MM.1S (cell line): ENCODE data around the gene APRT.
"Not testable (repeated sequence)": the region's sequence is repeated elsewhere in the genome, so short reads cannot be mapped to it uniquely, and the experiment has no call there.

Experiments used
- DNase-seq: peaks from one replicate; pipeline ENCODE4 v3.0.0-alpha.2; 2015
- H2AFZ ChIP-seq: fragments of 300-600 bp; sonication (generic); 2 replicates; pipeline ENCODE4 v1.6.0; 2016; ENCODE audit warnings: antibody characterized with exemption, low read length
- H3F3A ChIP-seq: fragments of 300-600 bp; sonication (generic); 2 replicates; pipeline ENCODE4 v1.6.1; 2016; ENCODE audit warnings: mild to moderate bottlenecking, antibody characterized with exemption, low read length, moderate library complexity, mixed read lengths; ENCODE audit not compliant: insufficient read depth
- H3K27ac ChIP-seq: fragments of 300-600 bp; sonication (generic); 2 replicates; pipeline ENCODE4 v1.5.1; 2016; ENCODE audit warnings: mild to moderate bottlenecking, low read length
- H3K27me3 ChIP-seq: fragments of 300-600 bp; sonication (generic); replicated peaks from 2 replicates; pipeline ENCODE4 v1.6.0; 2016; ENCODE audit warnings: low read length; ENCODE audit not compliant: insufficient read depth
- H3K36me3 ChIP-seq: fragments of 300-600 bp; sonication (generic); replicated peaks from 2 replicates; pipeline ENCODE4 v1.6.1; 2016; ENCODE audit warnings: mild to moderate bottlenecking, low read length, mixed read lengths; ENCODE audit not compliant: insufficient read depth
- H3K4me1 ChIP-seq: fragments of 300-600 bp; sonication (generic); 2 replicates; pipeline ENCODE4 v1.6.1; 2016; ENCODE audit warnings: low read length, mixed read lengths
- H3K4me2 ChIP-seq: fragments of 300-600 bp; sonication (generic); 2 replicates; pipeline ENCODE4 v1.6.0; 2016; ENCODE audit warnings: low read depth, low read length
- H3K4me3 ChIP-seq: fragments of 300-600 bp; sonication (generic); 2 replicates; pipeline ENCODE4 v1.5.1; 2016; ENCODE audit warnings: low read length, mixed read lengths
- H3K79me2 ChIP-seq: fragments of 300-600 bp; sonication (generic); 2 replicates; pipeline ENCODE4 v1.6.1; 2016; ENCODE audit warnings: mixed run types, low read length, mixed read lengths
- H3K9ac ChIP-seq: fragments of 300-600 bp; sonication (generic); 2 replicates; pipeline ENCODE4 v1.6.1; 2016; ENCODE audit warnings: low read length, mixed read lengths
- H3K9me2 ChIP-seq: fragments of 300-600 bp; sonication (generic); replicated peaks from 2 replicates; pipeline ENCODE4 v1.6.1; 2016; ENCODE audit warnings: mild to moderate bottlenecking, low read length, mixed read lengths; ENCODE audit not compliant: insufficient read depth
- H3K9me3 ChIP-seq: fragments of 300-600 bp; sonication (generic); replicated peaks from 2 replicates; pipeline ENCODE4 v1.6.1; 2016; ENCODE audit warnings: mild to moderate bottlenecking, low read length, mixed read lengths; ENCODE audit not compliant: insufficient read depth
- H4K20me1 ChIP-seq: fragments of 300-600 bp; sonication (generic); 2 replicates; pipeline ENCODE4 v1.6.1; 2016; ENCODE audit warnings: mild to moderate bottlenecking, low read length, moderate library complexity, mixed read lengths; ENCODE audit not compliant: insufficient read depth
- EZH2 ChIP-seq: fragments of 300-600 bp; sonication (generic); optimal IDR thresholded peaks from 2 replicates; pipeline ENCODE3; 2017; ENCODE audit warnings: low read depth, mild to moderate bottlenecking, antibody characterized with exemption, low read length, mixed read lengths
- EZH2phosphoT487 ChIP-seq: fragments of 300-600 bp; sonication (generic); IDR thresholded peaks from 2 replicates; pipeline ENCODE4 v1.6.1; 2018; ENCODE audit warnings: antibody characterized with exemption, low read length
- TF ChIP-seq, protein P1 (sequence below): fragments of 300-600 bp; sonication (generic); IDR thresholded peaks from 2 replicates; pipeline ENCODE4 v1.5.1; 2016; ENCODE audit warnings: antibody characterized with exemption, low read length, mixed read lengths

The APRT gene

DNA sequence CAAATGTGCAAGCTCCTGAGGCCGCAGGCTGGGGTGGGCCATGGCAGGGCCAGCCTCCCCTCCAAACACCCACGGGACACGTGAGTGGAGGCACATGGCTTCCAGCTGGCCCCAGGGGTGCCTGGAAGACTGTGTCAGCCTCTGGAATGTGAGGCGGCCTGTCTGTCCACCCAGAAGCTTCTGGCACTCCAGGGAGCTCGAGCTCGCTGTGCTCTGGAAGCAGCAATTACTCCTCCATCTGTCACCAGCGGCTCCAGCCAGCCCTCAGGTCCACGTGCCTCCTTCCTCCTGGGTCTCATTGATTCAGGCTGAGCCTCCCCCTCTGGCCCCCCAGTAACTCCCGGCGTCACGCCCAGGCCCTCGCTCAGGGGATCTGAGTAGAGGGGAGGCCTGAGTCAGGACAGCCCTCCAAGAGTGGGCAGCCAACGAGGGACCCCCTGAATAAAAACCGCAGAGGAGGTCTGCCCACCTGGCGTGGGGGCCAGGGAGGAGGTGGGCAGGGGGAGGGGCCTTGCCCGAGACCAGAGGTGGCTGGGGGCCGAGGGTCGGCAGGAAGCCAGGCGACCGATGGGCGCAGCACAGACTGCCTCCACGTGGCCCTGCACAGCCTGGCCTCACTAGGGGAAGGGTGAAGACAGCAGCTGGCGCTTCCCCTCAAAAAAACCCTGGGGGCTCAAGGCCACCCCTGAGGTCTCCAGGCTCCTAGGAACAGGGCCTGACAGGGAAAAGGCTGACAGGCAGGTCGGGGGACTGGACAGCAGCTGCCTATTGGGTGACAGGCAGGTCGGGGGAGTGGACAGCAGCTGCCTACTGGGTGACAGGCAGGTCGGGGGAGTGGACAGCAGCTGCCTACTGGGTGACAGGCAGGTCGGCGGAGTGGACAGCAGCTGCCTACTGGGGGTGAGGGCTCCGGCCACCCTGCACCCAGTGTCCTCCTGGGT lies 38.6 kb downstream of the APRT start:
- H3K9me2 ChIP-seq: no peaks in the 10 kb centered on the region
- no peak overlapping the region for H3K27ac ChIP-seq
- no peak overlapping the region for H2AFZ ChIP-seq
- no peaks in the 10 kb centered on the region for H3F3A ChIP-seq
- no peak for DNase-seq
- H3K9me3 ChIP-seq: no peaks in the 10 kb centered on the region
- no peak overlapping the region for H3K4me3 ChIP-seq
- peaks cover 98% of the 10 kb centered on the region for H3K79me2 ChIP-seq
- no peaks in the 10 kb centered on the region for H3K27me3 ChIP-seq
- peaks cover 15% of the 10 kb centered on the region for H4K20me1 ChIP-seq
- H3K36me3 ChIP-seq: no peaks in the 10 kb centered on the region
- no peaks in the 10 kb centered on the region for H3K4me1 ChIP-seq
- no peak overlapping the region for H3K9ac ChIP-seq
- no peak for TF ChIP-seq EZH2
- TF ChIP-seq, protein P1, sequence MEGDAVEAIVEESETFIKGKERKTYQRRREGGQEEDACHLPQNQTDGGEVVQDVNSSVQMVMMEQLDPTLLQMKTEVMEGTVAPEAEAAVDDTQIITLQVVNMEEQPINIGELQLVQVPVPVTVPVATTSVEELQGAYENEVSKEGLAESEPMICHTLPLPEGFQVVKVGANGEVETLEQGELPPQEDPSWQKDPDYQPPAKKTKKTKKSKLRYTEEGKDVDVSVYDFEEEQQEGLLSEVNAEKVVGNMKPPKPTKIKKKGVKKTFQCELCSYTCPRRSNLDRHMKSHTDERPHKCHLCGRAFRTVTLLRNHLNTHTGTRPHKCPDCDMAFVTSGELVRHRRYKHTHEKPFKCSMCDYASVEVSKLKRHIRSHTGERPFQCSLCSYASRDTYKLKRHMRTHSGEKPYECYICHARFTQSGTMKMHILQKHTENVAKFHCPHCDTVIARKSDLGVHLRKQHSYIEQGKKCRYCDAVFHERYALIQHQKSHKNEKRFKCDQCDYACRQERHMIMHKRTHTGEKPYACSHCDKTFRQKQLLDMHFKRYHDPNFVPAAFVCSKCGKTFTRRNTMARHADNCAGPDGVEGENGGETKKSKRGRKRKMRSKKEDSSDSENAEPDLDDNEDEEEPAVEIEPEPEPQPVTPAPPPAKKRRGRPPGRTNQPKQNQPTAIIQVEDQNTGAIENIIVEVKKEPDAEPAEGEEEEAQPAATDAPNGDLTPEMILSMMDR: no peak
- TF ChIP-seq EZH2phosphoT487: no peak
- no peak overlapping the region for H3K4me2 ChIP-seq

DNA sequence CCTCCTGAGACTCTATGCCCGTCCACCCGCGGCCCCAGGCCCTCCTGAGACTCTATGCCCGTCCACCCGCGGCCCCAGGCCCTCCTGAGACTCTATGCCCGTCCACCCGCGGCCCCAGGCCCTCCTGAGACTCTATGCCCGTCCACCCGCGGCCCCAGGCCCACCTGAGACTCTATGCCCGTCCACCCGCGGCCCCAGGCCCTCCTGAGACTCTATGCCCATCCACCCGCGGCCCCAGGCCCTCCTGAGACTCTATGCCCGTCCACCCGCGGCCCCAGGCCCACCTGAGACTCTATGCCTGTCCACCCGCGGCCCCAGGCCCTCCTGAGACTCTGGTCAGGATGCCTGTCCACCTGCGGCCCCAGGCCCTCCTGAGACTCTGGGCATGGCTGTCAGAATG lies 39.9 kb downstream of the APRT start:
- not testable (repeated sequence) for H3K4me3 ChIP-seq, H2AFZ ChIP-seq, H3K36me3 ChIP-seq, H3F3A ChIP-seq, H3K9me3 ChIP-seq, H3K4me1 ChIP-seq, H3K27me3 ChIP-seq, DNase-seq, H3K27ac ChIP-seq, H3K9ac ChIP-seq, H3K9me2 ChIP-seq, H3K4me2 ChIP-seq
- H4K20me1 ChIP-seq: peaks cover 17% of the 10 kb centered on the region
- H3K79me2 ChIP-seq: peaks cover 98% of the 10 kb centered on the region

DNA sequence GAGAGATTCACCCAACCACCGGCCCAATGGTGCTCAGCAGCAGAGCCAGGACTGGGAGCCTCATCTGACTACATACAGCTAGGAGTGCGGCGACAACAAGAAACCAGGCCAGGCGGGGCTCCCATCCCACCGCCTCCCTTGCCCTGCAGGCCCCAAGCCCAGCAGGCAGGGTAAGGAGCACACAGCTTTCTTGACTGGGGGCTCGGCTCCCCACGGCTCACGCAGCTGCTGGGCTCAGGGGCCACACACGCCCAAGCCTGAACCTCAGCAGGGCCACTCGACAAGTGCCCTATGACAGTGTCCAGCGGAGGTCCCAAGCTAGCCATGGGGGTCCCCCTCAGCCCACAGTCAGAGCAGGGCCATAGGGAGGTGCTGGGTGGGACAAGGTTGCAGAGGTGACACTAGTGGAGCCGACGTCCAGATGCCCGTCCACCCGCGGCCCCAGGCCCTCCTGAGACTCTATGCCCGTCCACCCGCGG lies 40.4 kb downstream of the APRT start:
- no peaks in the 10 kb centered on the region for H3K27me3 ChIP-seq
- no peaks in the 10 kb centered on the region for H3K36me3 ChIP-seq
- TF ChIP-seq, protein P1: no peak
- TF ChIP-seq EZH2phosphoT487 (no peak), EZH2 (no peak)
- H3K79me2 ChIP-seq: peaks cover 98% of the 10 kb centered on the region
- peaks cover 22% of the 10 kb centered on the region for H4K20me1 ChIP-seq
- H2AFZ ChIP-seq: no peak overlapping the region
- no peaks in the 10 kb centered on the region for H3K9me2 ChIP-seq
- H3K9ac ChIP-seq: no peak overlapping the region
- no peaks in the 10 kb centered on the region for H3K9me3 ChIP-seq
- no peaks in the 10 kb centered on the region for H3F3A ChIP-seq
- no peak for DNase-seq
- no peaks in the 10 kb centered on the region for H3K4me1 ChIP-seq
- H3K4me2 ChIP-seq: no peak overlapping the region
- H3K4me3 ChIP-seq: no peak overlapping the region
- no peak overlapping the region for H3K27ac ChIP-seq
